Tibial nerve (tissue), 3 donors: ENCODE results near the gene CSPG4.

Experiments used
- CTCF ChIP-seq, 5 experiments: fragments of 200-600 bp in 3 of 5; fragments of 450-650 bp in 2 of 5; sonication (generic) in 3 of 5; IDR thresholded peaks; one replicate each; pipeline ENCODE4 v1.5.1; 2016 to 2019; ENCODE audit warnings: antibody characterized with exemption in 5 of 5, mild to moderate bottlenecking in 3 of 5, moderate library complexity in 2 of 5
- POLR2A ChIP-seq, 2 donors: fragments of 450-650 bp; IDR thresholded peaks; one replicate each; pipeline ENCODE4 v1.6.1; 2017; ENCODE audit warnings: antibody characterized with exemption in 2 of 2, mild to moderate bottlenecking in 2 of 2, moderate library complexity in 2 of 2

GRCh38 chr15:75712668-75713337 lies at the start of gene CSPG4:
- peak; percentile 56 to 88 for TF ChIP-seq POLR2A (IDR thresholded peaks at IDR 0.05)
- no peak for TF ChIP-seq CTCF (IDR thresholded peaks at IDR 0.05)
